22Rv1 (cell line): ENCODE data around the gene STARD3.

ENCODE experiments used
- ZFX ChIP-seq: fragments of 450-650 bp; IDR thresholded peaks from 2 replicates; pipeline ENCODE4 v1.6.1; 2017; ENCODE audit warnings: antibody characterized with exemption, borderline replicate concordance
- TF ChIP-seq, protein P1 (sequence below): fragments of 450-650 bp; IDR thresholded peaks from 2 replicates; pipeline ENCODE4 v1.5.1; 2017; ENCODE audit warnings: mild to moderate bottlenecking

DNA sequence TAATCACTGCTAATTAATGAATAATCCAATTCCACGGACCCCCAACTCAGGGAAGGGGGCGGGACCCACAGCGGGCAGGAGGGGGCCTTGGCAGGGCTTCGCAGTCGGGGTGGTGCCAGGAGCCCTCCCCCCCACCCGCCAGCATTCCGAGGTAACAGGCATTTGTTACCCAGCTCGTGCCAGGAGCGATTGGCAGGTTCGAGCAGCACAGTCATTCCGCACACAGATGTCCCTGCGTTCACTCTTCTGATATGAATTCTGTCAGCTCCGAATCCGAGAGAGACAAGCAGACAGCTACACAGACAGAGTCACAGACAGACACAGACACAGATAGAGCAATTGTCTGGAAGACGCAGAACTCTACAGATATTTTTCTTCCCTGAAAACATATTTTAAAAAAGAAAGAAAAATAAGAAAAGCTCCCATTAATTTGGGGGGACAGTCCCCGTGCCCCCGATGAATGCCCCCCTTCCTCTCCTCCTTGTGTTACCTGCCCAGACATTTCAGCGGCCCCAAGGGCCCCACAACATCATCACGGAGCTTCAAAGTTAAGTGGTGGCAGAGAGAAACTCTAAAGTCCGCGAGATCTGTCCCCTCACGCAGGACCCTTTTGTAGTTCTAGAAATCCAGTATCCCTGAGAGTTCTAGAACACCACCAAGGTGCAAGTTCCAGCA is 39.4 kb upstream of the STARD3 start:
- TF ChIP-seq, protein P1, sequence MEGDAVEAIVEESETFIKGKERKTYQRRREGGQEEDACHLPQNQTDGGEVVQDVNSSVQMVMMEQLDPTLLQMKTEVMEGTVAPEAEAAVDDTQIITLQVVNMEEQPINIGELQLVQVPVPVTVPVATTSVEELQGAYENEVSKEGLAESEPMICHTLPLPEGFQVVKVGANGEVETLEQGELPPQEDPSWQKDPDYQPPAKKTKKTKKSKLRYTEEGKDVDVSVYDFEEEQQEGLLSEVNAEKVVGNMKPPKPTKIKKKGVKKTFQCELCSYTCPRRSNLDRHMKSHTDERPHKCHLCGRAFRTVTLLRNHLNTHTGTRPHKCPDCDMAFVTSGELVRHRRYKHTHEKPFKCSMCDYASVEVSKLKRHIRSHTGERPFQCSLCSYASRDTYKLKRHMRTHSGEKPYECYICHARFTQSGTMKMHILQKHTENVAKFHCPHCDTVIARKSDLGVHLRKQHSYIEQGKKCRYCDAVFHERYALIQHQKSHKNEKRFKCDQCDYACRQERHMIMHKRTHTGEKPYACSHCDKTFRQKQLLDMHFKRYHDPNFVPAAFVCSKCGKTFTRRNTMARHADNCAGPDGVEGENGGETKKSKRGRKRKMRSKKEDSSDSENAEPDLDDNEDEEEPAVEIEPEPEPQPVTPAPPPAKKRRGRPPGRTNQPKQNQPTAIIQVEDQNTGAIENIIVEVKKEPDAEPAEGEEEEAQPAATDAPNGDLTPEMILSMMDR, result no peak
- TF ChIP-seq ZFX, result no peak
